Bronchial epithelial cell (primary cell): Measurements from ENCODE around the gene SLC33A1. TPM values are rescaled to one million over a fixed set of nuclear protein-coding genes. Genes with fewer than 3 reads are reported as not detected.

Experiments
- DNase-seq: peaks from one replicate; pipeline ENCODE4 v3.0.0-alpha.2; 2010; ENCODE audit warnings: low read depth
- FAIRE-seq: peaks from 2 replicates; lab custom pipeline; 2011; peaks lifted over from hg19 to GRCh38; lab: Jason Lieb, UNC
- H3K27me3 ChIP-seq: 2 replicates; pipeline ENCODE4 v1.5.1; 2011; ENCODE audit warnings: low read length; ENCODE audit not compliant: control insufficient read depth, insufficient read depth
- H3K36me3 ChIP-seq: 2 replicates; pipeline ENCODE4 v1.5.1; 2011; ENCODE audit warnings: low read length; ENCODE audit not compliant: control insufficient read depth, insufficient read depth
- H3K4me3 ChIP-seq: 2 replicates; pipeline ENCODE4 v1.5.1; 2011; ENCODE audit warnings: mild to moderate bottlenecking, low read depth, low read length, control low read depth
- CTCF ChIP-seq: IDR thresholded peaks from 2 replicates; pipeline ENCODE4 v1.5.1; 2011; ENCODE audit warnings: mild to moderate bottlenecking, moderate library complexity, low read length, control low read depth, inconsistent platforms; ENCODE audit not compliant: insufficient read depth, severe bottlenecking
- total RNA-seq: library from RNA; depleted of rRNA; stranded (reverse); fragments of >200 nt; gene quantifications from 2 replicates; pipeline ENCODE4 v1.2.1, GENCODE V29; 2014

SLC33A1 gene
- total RNA-seq, result 39.7 and 67.7 TPM in 2 replicates

- Histone ChIP-seq H3K4me3 (peak within 1 kb of the TSS; percentile 93), H3K27me3 (no peaks in the 10 kb centered on the region), H3K36me3 (no peaks in the 10 kb centered on the region)
- TF ChIP-seq CTCF, result no peak
- peak; percentile 58 for FAIRE-seq
- DNase-seq, result peak; percentile 97
These were observed at the start of gene SLC33A1 for GRCh38 chr3:155854141-155854940. TSS of gene SLC33A1 (minus strand) at chr3:155854427. CDS start at chr3:155853997, 430 bp downstream.

- no peak overlapping the region for H3K4me3 ChIP-seq
- H3K27me3 ChIP-seq, result no peaks in the 10 kb centered on the region
- peaks cover 5% of the 10 kb centered on the region for H3K36me3 ChIP-seq
- DNase-seq, result no peak
- no peak for TF ChIP-seq CTCF
- FAIRE-seq, result no peak
These were observed 41.2 kb upstream of the SLC33A1 start for GRCh38 chr3:155895379-155895900.

- no peak for TF ChIP-seq CTCF
- peaks cover 4% of the 10 kb centered on the region for H3K36me3 ChIP-seq
- DNase-seq (no peak), FAIRE-seq (no peak)
- H3K4me3 ChIP-seq, result no peak overlapping the region
- no peaks in the 10 kb centered on the region for H3K27me3 ChIP-seq
These were observed 37.1 kb upstream of the SLC33A1 start for GRCh38 chr3:155891321-155891720.

- peak; percentile 9 for DNase-seq
- no peak overlapping the region for H3K4me3 ChIP-seq
- peaks cover 4% of the 10 kb centered on the region for H3K36me3 ChIP-seq
- H3K27me3 ChIP-seq, result no peaks in the 10 kb centered on the region
- FAIRE-seq, result no peak
- TF ChIP-seq CTCF, result no peak
These were observed 36.5 kb upstream of the SLC33A1 start for GRCh38 chr3:155890671-155891190.

GRCh38 chr3:155889952-155890351 lies 35.7 kb upstream of the SLC33A1 start:
- TF ChIP-seq CTCF, result no peak
- H3K27me3 ChIP-seq, result no peaks in the 10 kb centered on the region
- no peak overlapping the region for H3K4me3 ChIP-seq
- peaks cover 4% of the 10 kb centered on the region for H3K36me3 ChIP-seq
- DNase-seq (no peak), FAIRE-seq (no peak)
